ENCODE data around the gene MAGI2. TPM values are rescaled to one million over a fixed set of nuclear protein-coding genes. Genes with fewer than 3 reads are reported as not detected.
"Not testable (repeated sequence)": the region's sequence is repeated elsewhere in the genome, so short reads cannot be mapped to it uniquely, and the experiment has no call there.

The MAGI2 gene
- total and polyA plus RNA-seq, 8 donors = 1.3 to 4.0 (median 2.0) TPM

DNA sequence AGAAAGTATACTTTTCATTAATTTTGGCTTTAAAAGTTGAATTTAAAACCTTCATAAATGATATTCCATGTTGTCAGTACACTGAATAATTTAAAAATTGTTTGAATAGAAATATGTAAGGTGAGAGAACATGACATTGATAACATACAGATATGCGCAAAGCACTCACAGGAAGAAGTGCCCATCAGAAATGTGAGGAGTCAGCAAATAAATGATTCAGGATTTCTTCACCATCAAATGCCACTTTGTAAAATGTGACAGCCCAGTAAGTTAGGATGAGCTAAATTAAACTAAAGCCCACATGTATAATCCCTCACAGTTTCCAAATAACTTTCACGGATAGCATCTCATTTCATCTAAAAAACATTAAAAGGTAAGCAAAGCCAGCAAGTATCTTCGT, 417.6 kb downstream of the MAGI2 start:
- intact Hi-C loops (cut with DNase I) = no loop called here
- no peak overlapping the region for H3K4me3 ChIP-seq
- no peak for FAIRE-seq
- TF ChIP-seq, protein P1, sequence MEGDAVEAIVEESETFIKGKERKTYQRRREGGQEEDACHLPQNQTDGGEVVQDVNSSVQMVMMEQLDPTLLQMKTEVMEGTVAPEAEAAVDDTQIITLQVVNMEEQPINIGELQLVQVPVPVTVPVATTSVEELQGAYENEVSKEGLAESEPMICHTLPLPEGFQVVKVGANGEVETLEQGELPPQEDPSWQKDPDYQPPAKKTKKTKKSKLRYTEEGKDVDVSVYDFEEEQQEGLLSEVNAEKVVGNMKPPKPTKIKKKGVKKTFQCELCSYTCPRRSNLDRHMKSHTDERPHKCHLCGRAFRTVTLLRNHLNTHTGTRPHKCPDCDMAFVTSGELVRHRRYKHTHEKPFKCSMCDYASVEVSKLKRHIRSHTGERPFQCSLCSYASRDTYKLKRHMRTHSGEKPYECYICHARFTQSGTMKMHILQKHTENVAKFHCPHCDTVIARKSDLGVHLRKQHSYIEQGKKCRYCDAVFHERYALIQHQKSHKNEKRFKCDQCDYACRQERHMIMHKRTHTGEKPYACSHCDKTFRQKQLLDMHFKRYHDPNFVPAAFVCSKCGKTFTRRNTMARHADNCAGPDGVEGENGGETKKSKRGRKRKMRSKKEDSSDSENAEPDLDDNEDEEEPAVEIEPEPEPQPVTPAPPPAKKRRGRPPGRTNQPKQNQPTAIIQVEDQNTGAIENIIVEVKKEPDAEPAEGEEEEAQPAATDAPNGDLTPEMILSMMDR (IDR thresholded peaks at IDR 0.05) = no peak
- DNase-seq = no peak
- H3K36me3 ChIP-seq = no peaks in the 10 kb centered on the region
- H3K27me3 ChIP-seq = no peaks in the 10 kb centered on the region
- no peak overlapping the region for H3K27ac ChIP-seq
- H3K4me1 ChIP-seq = no peaks in the 10 kb centered on the region
- 74 to 81% methylated on average over 3 of the region's 3 CpGs for whole genome bisulfite sequencing, 2 donors
- no peaks in the 10 kb centered on the region for H3K9me3 ChIP-seq
- ATAC-seq = no peak

DNA sequence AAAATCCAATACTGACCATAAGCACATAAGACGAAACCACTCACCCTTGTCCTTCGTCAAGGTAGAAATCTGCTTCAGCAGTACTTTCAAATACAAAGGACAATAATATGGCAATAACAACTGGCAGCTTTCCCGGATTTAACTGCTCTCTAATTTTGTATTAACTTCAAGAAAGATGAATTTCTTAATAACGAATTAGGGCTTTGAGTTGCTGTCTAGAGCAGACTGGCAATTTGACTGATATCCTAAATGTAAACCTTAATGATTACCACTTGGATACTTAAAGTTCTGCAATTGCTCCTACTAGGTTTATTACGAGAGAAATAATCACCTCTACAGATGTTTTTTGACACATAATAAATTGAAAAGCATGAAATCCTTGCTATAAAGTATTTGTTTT, 418.7 kb downstream of the MAGI2 start:
- TF ChIP-seq, protein P1 (IDR thresholded peaks at IDR 0.05) = no peak
- intact Hi-C loops (cut with DNase I) = no loop called here
- WGBS, 2 donors = 17 to 23% methylated on average over 5 of the region's 5 CpGs

DNA sequence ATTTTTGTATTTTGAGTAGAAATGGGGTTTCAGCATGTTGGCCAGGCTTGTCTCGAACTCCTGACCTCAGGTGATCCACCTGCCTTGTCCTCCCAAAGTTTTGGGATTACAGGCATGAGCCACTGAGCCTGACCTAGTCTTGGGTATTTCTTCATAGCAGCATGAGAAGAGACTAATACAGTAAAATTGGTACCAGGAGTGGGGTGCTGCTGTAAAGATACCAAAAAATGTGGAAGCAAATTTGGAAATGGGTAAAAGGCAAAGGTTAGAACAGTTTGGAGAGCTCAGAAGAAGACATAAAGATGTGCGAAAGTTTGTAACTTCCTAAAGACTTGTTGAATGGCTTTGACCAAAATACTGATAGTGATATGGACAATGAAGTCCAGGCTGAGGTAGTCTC, 433.8 kb downstream of the MAGI2 start:
- H3K27ac ChIP-seq; FAIRE-seq; H3K27me3 ChIP-seq; H3K9me3 ChIP-seq; intact Hi-C loops (cut with DNase I); H3K4me1 ChIP-seq; DNase-seq; H3K36me3 ChIP-seq; H3K4me3 ChIP-seq; ATAC-seq: not testable (repeated sequence)
- WGBS, 2 donors = 56 to 72% methylated on average over 2 of the region's 2 CpGs

More for the DNA sequence above, 418.7 kb downstream of the MAGI2 start:
- Histone ChIP-seq H3K4me1 (no peaks in the 10 kb centered on the region), H3K36me3 (no peaks in the 10 kb centered on the region), H3K27ac (no peak overlapping the region), H3K27me3 (no peaks in the 10 kb centered on the region), H3K9me3 (no peaks in the 10 kb centered on the region), H3K4me3 (no peak overlapping the region)
- DNase-seq (no peak), ATAC-seq (no peak), FAIRE-seq (no peak)

DNA sequence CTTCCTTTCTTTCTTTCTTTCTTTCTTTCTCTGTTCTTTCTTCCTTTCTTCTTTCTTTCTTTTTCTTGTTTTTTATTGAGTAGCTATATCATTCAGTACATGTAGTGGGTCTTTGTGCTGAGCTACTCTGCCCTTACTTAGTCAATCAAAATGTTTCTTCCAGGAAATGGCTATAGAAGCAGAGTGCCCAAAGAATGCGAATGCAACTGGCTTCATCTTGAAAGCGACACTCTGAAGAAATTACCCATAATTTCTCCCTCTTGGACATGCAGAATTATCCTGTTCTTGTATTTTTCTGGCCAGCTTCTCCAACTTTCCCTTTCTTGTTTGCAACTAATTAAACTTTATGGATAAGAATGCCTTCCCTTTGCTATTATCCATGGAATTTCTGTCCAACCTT, 441.5 kb downstream of the MAGI2 start:
- Histone ChIP-seq H3K27me3 (no peaks in the 10 kb centered on the region), H3K4me1 (no peaks in the 10 kb centered on the region), H3K27ac (no peak overlapping the region), H3K4me3 (no peak overlapping the region), H3K9me3 (no peaks in the 10 kb centered on the region), H3K36me3 (no peaks in the 10 kb centered on the region)
- intact Hi-C loops (cut with DNase I) = no loop called here
- ATAC-seq (no peak), DNase-seq (no peak), FAIRE-seq (no peak)
- 82 to 86% methylated on average over 2 of the region's 2 CpGs for WGBS, 2 donors
- TF ChIP-seq, protein P1 (IDR thresholded peaks at IDR 0.05) = no peak

DNA sequence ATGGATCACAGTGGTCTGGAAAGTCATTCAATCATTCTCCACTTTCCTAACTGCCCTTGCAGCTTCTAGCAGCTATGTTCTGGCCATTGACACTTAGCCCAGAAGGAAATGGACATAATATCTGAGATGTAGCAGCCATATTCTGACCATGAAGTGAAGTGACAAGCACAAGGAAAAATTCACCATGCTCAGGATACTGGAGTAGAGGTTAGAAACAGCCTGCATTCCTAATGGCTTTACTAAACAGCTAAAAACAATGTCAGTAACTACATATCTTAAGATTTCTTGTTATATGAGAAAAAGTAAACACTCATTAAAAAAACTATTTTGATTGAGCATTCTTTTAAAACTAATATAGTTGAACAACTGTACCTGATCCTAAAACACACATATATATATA, 443.8 kb downstream of the MAGI2 start:
- ATAC-seq (no peak), FAIRE-seq (no peak), DNase-seq (no peak)
- Histone ChIP-seq H3K4me1 (no peaks in the 10 kb centered on the region), H3K27me3 (no peaks in the 10 kb centered on the region), H3K27ac (no peak overlapping the region), H3K4me3 (no peak overlapping the region), H3K9me3 (no peaks in the 10 kb centered on the region), H3K36me3 (no peaks in the 10 kb centered on the region)
- intact Hi-C loops (cut with DNase I) = no loop called here
- TF ChIP-seq, protein P1 (IDR thresholded peaks at IDR 0.05) = no peak

DNA sequence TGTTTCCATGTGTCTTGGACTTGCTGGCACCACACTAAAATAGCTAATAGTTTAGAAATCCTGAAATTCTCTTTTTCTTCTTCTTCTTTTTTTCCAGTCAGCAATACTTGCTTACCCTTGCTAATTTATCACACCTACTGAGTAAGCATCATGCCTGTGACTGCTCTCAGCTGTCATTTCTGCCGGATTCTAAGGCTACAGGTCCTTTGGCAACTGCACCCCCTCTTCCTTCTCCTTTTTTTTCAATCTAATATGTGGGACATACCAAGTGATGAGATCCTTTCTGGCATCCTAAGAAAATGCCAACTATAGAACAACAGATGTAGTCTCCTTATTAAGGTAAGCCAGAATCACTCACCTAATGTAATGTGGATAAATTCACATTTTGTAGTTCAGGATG, 444.7 kb downstream of the MAGI2 start:
- ATAC-seq (no peak), FAIRE-seq (no peak), DNase-seq (no peak)
- 38 to 40% methylated on average over 1 of the region's 1 CpG for WGBS, 2 donors
- no peak overlapping the region for H3K27ac ChIP-seq
- H3K9me3 ChIP-seq = no peaks in the 10 kb centered on the region
- no peaks in the 10 kb centered on the region for H3K4me1 ChIP-seq
- H3K27me3 ChIP-seq = no peaks in the 10 kb centered on the region
- no peak overlapping the region for H3K4me3 ChIP-seq
- TF ChIP-seq, protein P1 (IDR thresholded peaks at IDR 0.05) = no peak
- no peaks in the 10 kb centered on the region for H3K36me3 ChIP-seq
- intact Hi-C loops (cut with DNase I) = no loop called here

All from pancreas (tissue), 10 donors.